BLaER1 (cell line): ENCODE data around the gene AQP5.
A peak's percentile ranks its signal among the peaks of the same experiment; 100 is the strongest.

Experiments
- H3K27ac ChIP-seq: shearing (Covaris generic); formaldehyde crosslinking; 2 replicates; pipeline ENCODE4 v1.8.1; 2022
- H3K27me3 ChIP-seq: shearing (Covaris generic); formaldehyde crosslinking; 2 replicates; pipeline ENCODE4 v1.8.1; 2022
- H3K36me3 ChIP-seq: shearing (Covaris generic); formaldehyde crosslinking; 2 replicates; pipeline ENCODE4 v1.8.1; 2022
- H3K4me1 ChIP-seq: shearing (Covaris generic); formaldehyde crosslinking; 2 replicates; pipeline ENCODE4 v1.8.1; 2022
- H3K4me2 ChIP-seq: shearing (Covaris generic); formaldehyde crosslinking; 2 replicates; pipeline ENCODE4 v1.8.1; 2022
- H3K4me3 ChIP-seq: shearing (Covaris generic); formaldehyde crosslinking; 2 replicates; pipeline ENCODE4 v1.8.1; 2022
- H3K9ac ChIP-seq: shearing (Covaris generic); formaldehyde crosslinking; 2 replicates; pipeline ENCODE4 v1.8.1; 2022
- H3K9me3 ChIP-seq: shearing (Covaris generic); formaldehyde crosslinking; 2 replicates; pipeline ENCODE4 v1.8.1; 2022
- H4K20me1 ChIP-seq: shearing (Covaris generic); formaldehyde crosslinking; 2 replicates; pipeline ENCODE4 v1.8.1; 2022
- Cebpa-rat ChIP-seq: shearing (Covaris generic); IDR thresholded peaks from 2 replicates; pipeline ENCODE4 v1.8.1; 2022

AQP5 gene

GRCh38 chr12:49932533-49933130 is 29.0 kb upstream of the AQP5 start:
- no peak for TF ChIP-seq Cebpa-rat
- no peaks in the 10 kb centered on the region for H3K9me3 ChIP-seq
- no peaks in the 10 kb centered on the region for H3K4me1 ChIP-seq
- no peaks in the 10 kb centered on the region for H3K27me3 ChIP-seq
- no peaks in the 10 kb centered on the region for H3K36me3 ChIP-seq
- no peak overlapping the region for H3K9ac ChIP-seq
- H3K4me2 ChIP-seq = no peak overlapping the region
- H3K4me3 ChIP-seq = no peak overlapping the region
- no peak overlapping the region for H3K27ac ChIP-seq
- H4K20me1 ChIP-seq = no peaks in the 10 kb centered on the region

DNA sequence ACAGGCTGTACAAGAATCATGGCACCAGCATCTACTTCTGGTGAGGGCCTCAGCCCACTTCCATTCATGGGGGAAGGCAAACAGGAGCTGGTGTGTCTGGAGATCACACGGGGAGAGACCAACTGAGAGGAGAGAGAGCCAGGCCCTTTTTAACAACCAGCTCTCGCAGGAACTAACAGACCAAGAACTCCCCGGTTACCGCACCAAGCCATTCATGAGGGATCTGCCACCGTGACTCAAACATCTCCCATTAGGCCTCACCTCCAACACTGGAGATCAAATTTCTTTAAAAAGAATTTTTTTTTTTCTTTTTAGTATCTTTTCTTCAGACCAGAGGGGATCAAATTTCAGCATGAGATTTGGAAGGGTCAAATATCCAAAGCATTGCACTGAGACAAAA is 27.9 kb upstream of the AQP5 start:
- TF ChIP-seq Cebpa-rat = no peak
- Histone ChIP-seq H3K9me3 (no peaks in the 10 kb centered on the region), H3K27ac (no peak overlapping the region), H3K4me1 (no peaks in the 10 kb centered on the region), H3K36me3 (no peaks in the 10 kb centered on the region), H3K27me3 (no peaks in the 10 kb centered on the region), H4K20me1 (no peaks in the 10 kb centered on the region), H3K9ac (no peak overlapping the region), H3K4me2 (no peak overlapping the region), H3K4me3 (no peak overlapping the region)

GRCh38 chr12:49934505-49934904 is 27.2 kb upstream of the AQP5 start:
- no peaks in the 10 kb centered on the region for H3K9me3 ChIP-seq
- no peak overlapping the region for H3K4me2 ChIP-seq
- H3K27me3 ChIP-seq = no peaks in the 10 kb centered on the region
- no peaks in the 10 kb centered on the region for H4K20me1 ChIP-seq
- H3K4me1 ChIP-seq = no peaks in the 10 kb centered on the region
- no peak overlapping the region for H3K4me3 ChIP-seq
- TF ChIP-seq Cebpa-rat = no peak
- H3K36me3 ChIP-seq = no peaks in the 10 kb centered on the region
- H3K9ac ChIP-seq = no peak overlapping the region
- H3K27ac ChIP-seq = no peak overlapping the region

DNA sequence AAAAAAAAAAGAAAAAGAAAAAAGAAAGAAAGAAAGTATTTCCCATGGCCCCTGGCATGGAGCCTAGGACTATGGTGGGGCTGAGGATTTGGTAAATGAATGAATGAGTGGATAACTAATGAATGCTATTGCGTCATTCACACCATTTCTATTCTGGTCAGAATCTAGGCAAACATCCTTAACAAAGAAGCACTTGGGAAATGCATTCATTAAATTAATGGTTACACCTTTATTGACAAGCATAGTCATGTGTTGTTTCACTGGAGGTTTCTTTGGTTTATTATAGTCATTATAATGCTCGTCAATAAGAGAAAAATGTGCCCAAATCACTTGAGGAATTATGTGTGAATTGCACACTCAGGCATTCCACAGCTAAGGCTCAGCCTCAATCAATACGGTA is 24.7 kb upstream of the AQP5 start:
- H4K20me1 ChIP-seq = no peaks in the 10 kb centered on the region
- H3K4me1 ChIP-seq = peaks cover 4% of the 10 kb centered on the region
- no peak overlapping the region for H3K4me2 ChIP-seq
- H3K36me3 ChIP-seq = no peaks in the 10 kb centered on the region
- H3K9ac ChIP-seq = no peak overlapping the region
- no peaks in the 10 kb centered on the region for H3K27me3 ChIP-seq
- no peak overlapping the region for H3K4me3 ChIP-seq
- TF ChIP-seq Cebpa-rat = peak; percentile 56; the same call in 1 of the 2 replicates
- H3K27ac ChIP-seq = no peak overlapping the region
- no peaks in the 10 kb centered on the region for H3K9me3 ChIP-seq

DNA sequence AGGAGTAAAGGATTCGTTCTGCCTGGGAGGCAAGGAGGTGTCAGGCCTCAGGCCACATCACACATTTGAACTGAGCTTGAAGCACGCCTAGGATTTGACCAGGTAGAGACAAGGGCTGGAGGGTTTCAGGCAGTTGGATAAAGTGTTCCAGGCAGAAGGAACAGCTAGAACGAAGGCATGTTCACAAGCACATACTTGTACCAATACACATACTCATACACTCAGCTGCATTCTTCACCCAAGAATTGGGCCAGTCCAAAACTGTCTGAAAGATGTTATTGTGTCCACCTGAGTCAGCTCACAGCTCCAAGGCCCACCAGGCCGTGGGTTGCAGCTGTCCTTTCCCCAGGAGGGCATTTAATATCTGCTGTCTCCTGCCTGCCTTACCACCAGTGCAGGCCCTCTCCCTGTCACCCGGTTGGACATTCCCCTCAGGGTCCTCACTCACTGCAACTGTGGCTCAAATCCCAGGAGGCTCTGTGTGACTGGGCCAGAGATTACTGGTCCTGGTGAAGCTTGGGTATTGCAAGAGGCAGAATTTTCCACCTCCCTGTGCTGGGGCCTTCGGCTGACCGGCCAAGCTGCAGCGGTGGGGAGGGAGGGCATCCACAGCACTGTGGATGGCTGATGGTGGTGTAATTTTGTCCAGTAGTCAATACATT is 23.9 kb upstream of the AQP5 start:
- Histone ChIP-seq H3K4me3 (no peak overlapping the region), H3K36me3 (no peaks in the 10 kb centered on the region), H3K9ac (no peak overlapping the region), H3K27ac (no peak overlapping the region), H3K9me3 (no peaks in the 10 kb centered on the region), H3K27me3 (no peaks in the 10 kb centered on the region), H3K4me1 (peaks cover 12% of the 10 kb centered on the region), H4K20me1 (no peaks in the 10 kb centered on the region), H3K4me2 (no peak overlapping the region)
- TF ChIP-seq Cebpa-rat = no peak

DNA sequence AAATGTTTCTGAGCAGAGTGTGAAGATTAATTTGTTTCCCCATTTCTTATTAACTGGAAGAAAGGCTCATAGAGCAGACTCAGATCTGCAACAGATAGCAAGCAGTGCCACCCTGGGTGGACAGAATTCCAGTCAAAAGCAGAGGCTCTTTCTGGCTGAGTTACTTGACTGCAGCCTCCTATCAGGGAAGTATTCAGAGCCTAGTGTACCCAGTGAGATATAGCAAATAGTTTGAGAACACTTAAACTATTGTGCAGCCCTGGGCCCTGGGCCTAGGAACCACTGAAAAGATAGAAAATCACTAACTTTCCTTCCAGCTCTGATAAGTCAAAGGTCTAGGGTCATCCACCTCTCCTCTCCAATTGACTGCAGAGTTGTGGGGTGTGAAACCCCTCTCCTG is 22.4 kb upstream of the AQP5 start:
- no peak for TF ChIP-seq Cebpa-rat
- Histone ChIP-seq H3K9me3 (no peaks in the 10 kb centered on the region), H4K20me1 (no peaks in the 10 kb centered on the region), H3K4me3 (no peak overlapping the region), H3K9ac (no peak overlapping the region), H3K27ac (no peak overlapping the region), H3K27me3 (no peaks in the 10 kb centered on the region), H3K4me2 (no peak overlapping the region), H3K36me3 (no peaks in the 10 kb centered on the region), H3K4me1 (peaks cover 27% of the 10 kb centered on the region)

DNA sequence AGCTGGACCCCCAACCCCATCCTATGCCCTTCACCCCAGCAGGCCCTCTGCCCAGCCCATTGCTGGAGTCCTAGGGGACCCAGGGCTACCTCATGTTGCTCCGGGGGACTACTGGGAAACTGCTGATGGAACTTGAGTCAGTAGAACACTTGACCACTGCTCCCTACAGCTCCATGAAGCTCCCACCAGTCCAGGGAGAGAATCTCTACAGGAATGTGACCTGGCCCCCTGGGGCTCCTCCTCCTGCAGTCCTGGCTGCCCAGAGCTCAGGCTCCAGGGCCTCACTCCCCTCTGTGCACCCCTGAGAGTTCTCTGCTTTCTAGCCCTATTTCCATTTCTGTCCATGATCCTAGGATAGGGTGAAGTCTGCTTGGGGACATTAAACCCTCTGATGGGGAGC is 22.0 kb upstream of the AQP5 start:
- Histone ChIP-seq H3K9ac (no peak overlapping the region), H3K4me3 (no peak overlapping the region), H3K9me3 (no peaks in the 10 kb centered on the region), H3K27me3 (no peaks in the 10 kb centered on the region), H3K27ac (no peak overlapping the region), H3K4me2 (no peak overlapping the region), H3K36me3 (no peaks in the 10 kb centered on the region), H3K4me1 (peaks cover 28% of the 10 kb centered on the region), H4K20me1 (no peaks in the 10 kb centered on the region)
- TF ChIP-seq Cebpa-rat = no peak

GRCh38 chr12:49941556-49942511 is 19.8 kb upstream of the AQP5 start:
- Histone ChIP-seq H4K20me1 (no peaks in the 10 kb centered on the region), H3K4me1 (peaks cover 41% of the 10 kb centered on the region), H3K4me2 (peak overlapping the region; percentile 67), H3K9ac (no peak overlapping the region; the same call in 1 of the 2 replicates), H3K27ac (peak overlapping the region; percentile 40; the same call in 1 of the 2 replicates), H3K9me3 (no peaks in the 10 kb centered on the region), H3K36me3 (no peaks in the 10 kb centered on the region), H3K4me3 (no peak overlapping the region), H3K27me3 (no peaks in the 10 kb centered on the region)
- no peak for TF ChIP-seq Cebpa-rat

- Histone ChIP-seq H4K20me1 (no peaks in the 10 kb centered on the region), H3K27ac (peak overlapping the region; percentile 40; the same call in 1 of the 2 replicates), H3K4me2 (peak overlapping the region; percentile 67), H3K4me1 (peaks cover 41% of the 10 kb centered on the region), H3K9ac (no peak overlapping the region; the same call in 1 of the 2 replicates), H3K27me3 (no peaks in the 10 kb centered on the region), H3K4me3 (no peak overlapping the region), H3K9me3 (no peaks in the 10 kb centered on the region), H3K36me3 (no peaks in the 10 kb centered on the region)
- TF ChIP-seq Cebpa-rat = no peak
Observed at GRCh38 chr12:49942512-49942893, 19.2 kb upstream of the AQP5 start.
